ENCODE measurements around the gene STEAP3. TPM values are rescaled to one million over a fixed set of nuclear protein-coding genes. Genes with fewer than 3 reads are reported as not detected.
A peak's percentile ranks its signal among the peaks of the same experiment; 100 is the strongest.

Gene STEAP3
- total RNA-seq, 1 experiment from 2014 or later, result 24.0 TPM

DNA sequence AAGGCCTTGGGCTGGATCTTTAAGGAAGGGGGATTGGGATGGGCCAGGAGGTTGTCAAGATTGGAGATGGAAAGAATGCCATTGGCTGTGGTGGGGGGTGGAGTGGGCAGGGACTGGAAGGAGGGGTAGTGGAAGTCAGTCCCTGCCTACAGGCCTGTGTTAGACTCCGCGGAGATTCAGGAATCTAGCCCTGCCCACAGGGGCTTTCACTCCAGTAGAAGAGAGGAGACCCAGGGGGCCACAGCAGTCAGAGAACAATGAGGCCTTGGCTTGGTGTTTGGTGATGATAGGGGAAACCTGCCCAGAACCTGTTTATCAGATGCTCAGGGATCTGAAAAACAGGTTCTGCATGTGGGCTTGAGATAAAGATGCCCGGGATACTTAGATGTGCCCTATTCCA is 6.1 kb downstream of the STEAP3 start:
- ChIA-PET CTCF (no interaction called here), POLR2A (no interaction called here)
- no peaks in the 10 kb centered on the region for H3K9me3 Mint-ChIP-seq
- TF ChIP-seq, protein P1, sequence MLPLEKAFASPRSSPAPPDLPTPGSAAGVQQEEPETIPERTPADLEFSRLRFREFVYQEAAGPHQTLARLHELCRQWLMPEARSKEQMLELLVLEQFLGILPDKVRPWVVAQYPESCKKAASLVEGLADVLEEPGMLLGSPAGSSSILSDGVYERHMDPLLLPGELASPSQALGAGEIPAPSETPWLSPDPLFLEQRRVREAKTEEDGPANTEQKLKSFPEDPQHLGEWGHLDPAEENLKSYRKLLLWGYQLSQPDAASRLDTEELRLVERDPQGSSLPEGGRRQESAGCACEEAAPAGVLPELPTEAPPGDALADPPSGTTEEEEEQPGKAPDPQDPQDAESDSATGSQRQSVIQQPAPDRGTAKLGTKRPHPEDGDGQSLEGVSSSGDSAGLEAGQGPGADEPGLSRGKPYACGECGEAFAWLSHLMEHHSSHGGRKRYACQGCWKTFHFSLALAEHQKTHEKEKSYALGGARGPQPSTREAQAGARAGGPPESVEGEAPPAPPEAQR (CRISPR knock-in tag; IDR thresholded peaks at IDR 0.05), result no peak
- no peak for TF ChIP-seq RORB (CRISPR knock-in tag; IDR thresholded peaks at IDR 0.05)
- ATAC-seq (peak; percentile 46), DNase-seq (ENCODE audit: low spot score) (no peak)
- H3K36me3 Mint-ChIP-seq, result no peaks in the 10 kb centered on the region
- H3K27me3 Mint-ChIP-seq (ENCODE audit: low read depth), result peaks cover 3% of the 10 kb centered on the region; the same call in 1 of the 2 replicates
- no peak overlapping the region for H3K27ac Mint-ChIP-seq
- peaks cover 42% of the 10 kb centered on the region for H3K4me1 Mint-ChIP-seq
- no peak overlapping the region for H3K4me3 Mint-ChIP-seq

GRCh38 chr2:119230219-119231185 is 6.9 kb downstream of the STEAP3 start:
- ATAC-seq (peak; percentile 23), DNase-seq (ENCODE audit: low spot score) (no peak)
- Mint-ChIP-seq H3K9me3 (no peaks in the 10 kb centered on the region), H3K4me1 (peaks cover 41% of the 10 kb centered on the region), H3K27me3 (ENCODE audit: low read depth) (no peaks in the 10 kb centered on the region), H3K36me3 (no peaks in the 10 kb centered on the region), H3K4me3 (no peak overlapping the region), H3K27ac (no peak overlapping the region; the same call in 1 of the 2 replicates)
- ChIA-PET CTCF (interaction anchor here (0.7 kb wide), 1 partner anchor 17 kb away, joined by 3 read pairs; no protein-coding TSS in a partner anchor), POLR2A (interaction anchor here (1.0 kb wide), 1 partner anchor 158 kb away, joined by 3 read pairs; no protein-coding TSS in a partner anchor)
- no peak for TF ChIP-seq SMAD3 (CRISPR knock-in tag; IDR thresholded peaks at IDR 0.05; ENCODE audit: borderline replicate concordance)
- TF ChIP-seq ZNF263 (CRISPR knock-in tag; IDR thresholded peaks at IDR 0.05; ENCODE audit: low read depth), result no peak
- no peak for TF ChIP-seq ZNF317 (CRISPR knock-in tag; IDR thresholded peaks at IDR 0.05; ENCODE audit: borderline replicate concordance, low read depth)
- TF ChIP-seq EMX1 (CRISPR knock-in tag; IDR thresholded peaks at IDR 0.05), result no peak
- TF ChIP-seq NR2C2 (CRISPR knock-in tag; IDR thresholded peaks at IDR 0.05), result no peak
- TF ChIP-seq, protein P2, sequence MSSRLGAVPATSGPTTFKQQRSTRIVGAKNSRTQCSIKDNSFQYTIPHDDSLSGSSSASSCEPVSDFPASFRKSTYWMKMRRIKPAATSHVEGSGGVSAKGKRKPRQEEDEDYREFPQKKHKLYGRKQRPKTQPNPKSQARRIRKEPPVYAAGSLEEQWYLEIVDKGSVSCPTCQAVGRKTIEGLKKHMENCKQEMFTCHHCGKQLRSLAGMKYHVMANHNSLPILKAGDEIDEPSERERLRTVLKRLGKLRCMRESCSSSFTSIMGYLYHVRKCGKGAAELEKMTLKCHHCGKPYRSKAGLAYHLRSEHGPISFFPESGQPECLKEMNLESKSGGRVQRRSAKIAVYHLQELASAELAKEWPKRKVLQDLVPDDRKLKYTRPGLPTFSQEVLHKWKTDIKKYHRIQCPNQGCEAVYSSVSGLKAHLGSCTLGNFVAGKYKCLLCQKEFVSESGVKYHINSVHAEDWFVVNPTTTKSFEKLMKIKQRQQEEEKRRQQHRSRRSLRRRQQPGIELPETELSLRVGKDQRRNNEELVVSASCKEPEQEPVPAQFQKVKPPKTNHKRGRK (CRISPR knock-in tag; IDR thresholded peaks at IDR 0.05; ENCODE audit: borderline replicate concordance), result no peak
- TF ChIP-seq, protein P3, sequence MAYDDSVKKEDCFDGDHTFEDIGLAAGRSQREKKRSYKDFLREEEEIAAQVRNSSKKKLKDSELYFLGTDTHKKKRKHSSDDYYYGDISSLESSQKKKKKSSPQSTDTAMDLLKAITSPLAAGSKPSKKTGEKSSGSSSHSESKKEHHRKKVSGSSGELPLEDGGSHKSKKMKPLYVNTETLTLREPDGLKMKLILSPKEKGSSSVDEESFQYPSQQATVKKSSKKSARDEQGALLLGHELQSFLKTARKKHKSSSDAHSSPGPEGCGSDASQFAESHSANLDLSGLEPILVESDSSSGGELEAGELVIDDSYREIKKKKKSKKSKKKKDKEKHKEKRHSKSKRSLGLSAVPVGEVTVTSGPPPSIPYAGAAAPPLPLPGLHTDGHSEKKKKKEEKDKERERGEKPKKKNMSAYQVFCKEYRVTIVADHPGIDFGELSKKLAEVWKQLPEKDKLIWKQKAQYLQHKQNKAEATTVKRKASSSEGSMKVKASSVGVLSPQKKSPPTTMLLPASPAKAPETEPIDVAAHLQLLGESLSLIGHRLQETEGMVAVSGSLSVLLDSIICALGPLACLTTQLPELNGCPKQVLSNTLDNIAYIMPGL (CRISPR knock-in tag; IDR thresholded peaks at IDR 0.05), result no peak
- no peak for TF ChIP-seq NR3C1 (CRISPR knock-in tag; conservative IDR thresholded peaks at IDR 0.05; ENCODE audit: low read depth)
- TF ChIP-seq FOXK1 (CRISPR knock-in tag; IDR thresholded peaks at IDR 0.05), result no peak
- no peak for TF ChIP-seq CREM (CRISPR knock-in tag; IDR thresholded peaks at IDR 0.05)
- no peak for TF ChIP-seq ZNF671 (CRISPR knock-in tag; IDR thresholded peaks at IDR 0.05)
- TF ChIP-seq ZNF396 (CRISPR knock-in tag; IDR thresholded peaks at IDR 0.05; ENCODE audit: borderline replicate concordance), result no peak

DNA sequence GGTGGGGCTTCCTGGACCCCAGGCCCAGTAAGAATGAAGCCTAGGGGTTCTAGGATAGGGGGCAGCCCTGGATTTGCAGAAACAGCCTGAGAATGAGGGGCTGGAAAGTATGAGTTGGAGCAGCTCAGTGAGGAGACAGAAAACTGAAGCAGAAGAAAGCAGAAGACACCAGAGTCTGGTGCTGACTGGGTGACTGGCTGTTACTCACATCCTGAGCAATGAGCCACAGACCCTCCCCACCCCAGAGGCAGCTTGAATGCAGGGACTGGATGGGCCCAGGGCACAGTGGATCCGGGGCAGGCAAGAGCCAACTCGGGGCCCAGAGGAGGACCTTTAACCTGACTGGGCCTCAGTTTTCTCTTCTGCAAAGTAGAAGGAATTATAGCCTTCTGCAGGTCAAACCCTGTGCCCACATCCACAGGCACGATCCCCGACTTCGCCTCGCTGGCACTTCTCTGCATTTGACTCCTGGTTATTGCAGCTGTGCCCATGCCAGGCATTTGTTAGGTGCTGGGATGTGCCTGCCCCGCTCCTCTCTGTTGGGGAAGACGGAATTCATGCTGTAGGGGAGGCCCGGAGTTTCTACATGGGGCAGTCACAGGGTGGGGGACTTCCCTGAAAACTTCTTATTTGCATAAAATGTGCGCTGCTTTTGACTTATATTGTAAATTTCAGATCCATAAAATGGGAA is 8.5 kb downstream of the STEAP3 start:
- no peaks in the 10 kb centered on the region for H3K36me3 Mint-ChIP-seq
- H3K27ac Mint-ChIP-seq, result no peak overlapping the region
- DNase-seq (ENCODE audit: low spot score), result no peak
- H3K4me1 Mint-ChIP-seq, result peaks cover 48% of the 10 kb centered on the region
- no peaks in the 10 kb centered on the region for H3K27me3 Mint-ChIP-seq (ENCODE audit: low read depth)
- ATAC-seq, result no peak
- no peak overlapping the region for H3K4me3 Mint-ChIP-seq
- CTCF ChIA-PET, result interaction anchor here (0.8 to 0.9 kb wide), 2 partner anchors 10 to 32 kb away, joined by 3 to 4 read pairs; no protein-coding TSS in a partner anchor
- no peaks in the 10 kb centered on the region for H3K9me3 Mint-ChIP-seq
- POLR2A ChIA-PET, result interaction anchor here (0.6 kb wide), 1 partner anchor 9 kb away, joined by 3 read pairs; the partner anchor contains the start of gene STEAP3
- TF ChIP-seq ZNF317 (CRISPR knock-in tag; IDR thresholded peaks at IDR 0.05; ENCODE audit: borderline replicate concordance, low read depth) (no peak), ZNF416 (CRISPR knock-in tag; IDR thresholded peaks at IDR 0.05) (no peak), NFYB (CRISPR knock-in tag; conservative IDR thresholded peaks at IDR 0.05; ENCODE audit: low read depth) (no peak), RORB (CRISPR knock-in tag; IDR thresholded peaks at IDR 0.05) (no peak), TP53 (CRISPR knock-in tag; IDR thresholded peaks at IDR 0.05) (no peak), NR1H2 (CRISPR knock-in tag; IDR thresholded peaks at IDR 0.05) (no peak)
- TF ChIP-seq, protein P4, sequence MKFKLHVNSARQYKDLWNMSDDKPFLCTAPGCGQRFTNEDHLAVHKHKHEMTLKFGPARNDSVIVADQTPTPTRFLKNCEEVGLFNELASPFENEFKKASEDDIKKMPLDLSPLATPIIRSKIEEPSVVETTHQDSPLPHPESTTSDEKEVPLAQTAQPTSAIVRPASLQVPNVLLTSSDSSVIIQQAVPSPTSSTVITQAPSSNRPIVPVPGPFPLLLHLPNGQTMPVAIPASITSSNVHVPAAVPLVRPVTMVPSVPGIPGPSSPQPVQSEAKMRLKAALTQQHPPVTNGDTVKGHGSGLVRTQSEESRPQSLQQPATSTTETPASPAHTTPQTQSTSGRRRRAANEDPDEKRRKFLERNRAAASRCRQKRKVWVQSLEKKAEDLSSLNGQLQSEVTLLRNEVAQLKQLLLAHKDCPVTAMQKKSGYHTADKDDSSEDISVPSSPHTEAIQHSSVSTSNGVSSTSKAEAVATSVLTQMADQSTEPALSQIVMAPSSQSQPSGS (CRISPR knock-in tag; IDR thresholded peaks at IDR 0.05; ENCODE audit: borderline replicate concordance, low read depth), result no peak
- TF ChIP-seq, protein P5, sequence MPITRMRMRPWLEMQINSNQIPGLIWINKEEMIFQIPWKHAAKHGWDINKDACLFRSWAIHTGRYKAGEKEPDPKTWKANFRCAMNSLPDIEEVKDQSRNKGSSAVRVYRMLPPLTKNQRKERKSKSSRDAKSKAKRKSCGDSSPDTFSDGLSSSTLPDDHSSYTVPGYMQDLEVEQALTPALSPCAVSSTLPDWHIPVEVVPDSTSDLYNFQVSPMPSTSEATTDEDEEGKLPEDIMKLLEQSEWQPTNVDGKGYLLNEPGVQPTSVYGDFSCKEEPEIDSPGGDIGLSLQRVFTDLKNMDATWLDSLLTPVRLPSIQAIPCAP (CRISPR knock-in tag; IDR thresholded peaks at IDR 0.05), result no peak
